NCI-H446 (cell line): ENCODE results near the gene ZSCAN32.

Experiments used
- DNase-seq, 2 experiments: peaks; one replicate each; lab custom pipeline; 2025; lab: John Stamatoyannopoulos, UW

Gene ZSCAN32

GRCh38 chr16:3400779-3401688, at the start of gene ZSCAN32, which contains the start of gene ZNF174:
Gene ZSCAN32 (minus strand): TSS chr16:3401004. CDS start chr16:3397557, 3,447 bp downstream.
Gene ZNF174 (plus strand): TSS chr16:3401215. CDS start chr16:3402005, 790 bp downstream.
- DNase-seq = peak; percentile 95 to 98

- DNase-seq = peak; percentile 33 to 67
These were observed 43.2 kb upstream of the ZSCAN32 start for GRCh38 chr16:3444032-3444388.

GRCh38 chr16:3443108-3444031, 42.6 kb upstream of the ZSCAN32 start, which contains the start of the genes NAA60 and ZNF597:
Gene NAA60 (plus strand): TSS chr16:3443680. CDS start chr16:3476228, 32,548 bp downstream.
Gene ZNF597 (minus strand): TSS chr16:3443504. CDS start chr16:3443153, 351 bp downstream.
- peak; percentile 64 to 92 for DNase-seq

GRCh38 chr16:3439637-3440036, 38.8 kb upstream of the ZSCAN32 start:
- DNase-seq = no peak

- DNase-seq = no peak
These were observed 33.6 kb upstream of the ZSCAN32 start for GRCh38 chr16:3434373-3434772.

- no peak for DNase-seq
These were observed 31.0 kb upstream of the ZSCAN32 start for GRCh38 chr16:3431779-3432219.

GRCh38 chr16:3413730-3414379, 13.1 kb upstream of the ZSCAN32 start:
- DNase-seq = no peak

- DNase-seq = no peak
These were observed 7.9 kb upstream of the ZSCAN32 start for GRCh38 chr16:3408561-3409197.

GRCh38 chr16:3401719-3402397, 1.1 kb upstream of the ZSCAN32 start:
- DNase-seq = no peak

- no peak for DNase-seq
These were observed 392 bp downstream of the ZSCAN32 start for GRCh38 chr16:3400446-3400778.

- no peak for DNase-seq
These were observed 11.0 kb downstream of the ZSCAN32 start for GRCh38 chr16:3389663-3390338.

GRCh38 chr16:3388325-3388724, 12.5 kb downstream of the ZSCAN32 start:
- no peak for DNase-seq

- no peak for DNase-seq
These were observed 17.8 kb downstream of the ZSCAN32 start for GRCh38 chr16:3383045-3383448.

- no peak for DNase-seq
These were observed 22.9 kb downstream of the ZSCAN32 start for GRCh38 chr16:3377917-3378316.

- DNase-seq = no peak
These were observed 25.1 kb downstream of the ZSCAN32 start for GRCh38 chr16:3375680-3376079.

GRCh38 chr16:3369073-3369472, 31.7 kb downstream of the ZSCAN32 start:
- no peak for DNase-seq

GRCh38 chr16:3364774-3365427, 35.9 kb downstream of the ZSCAN32 start:
- peak; percentile 96 to 99 for DNase-seq

- no peak for DNase-seq
These were observed 37.0 kb downstream of the ZSCAN32 start for GRCh38 chr16:3363793-3364192.

GRCh38 chr16:3362931-3363330, 37.9 kb downstream of the ZSCAN32 start:
- no peak for DNase-seq

GRCh38 chr16:3358871-3359270, 41.9 kb downstream of the ZSCAN32 start:
- no peak for DNase-seq
